Natural killer cell (primary cell): ENCODE results near the gene RBCK1. TPM values are rescaled to one million over a fixed set of nuclear protein-coding genes. Genes with fewer than 3 reads are reported as not detected.

Experiments
- total RNA-seq, 4 donors: library from RNA; stranded (reverse); fragments of 120-200 nt in 1 of 4; gene quantifications; one replicate each; pipeline versions ENCODE4 v1.2.3 to v1.2.4, GENCODE V29; 2013 to 2022

The RBCK1 gene
- total RNA-seq, 3 donors from 2014 or later (not counting 1 experiment from before 2014, with no cell fraction given), result 102 to 131 (median 104) TPM

Other genes starting within 250 kb of the RBCK1 start
- gene DEFB128, start 218.6 kb upstream of the RBCK1 start, total RNA-seq, result not detected
- not detected for gene DEFB129, start 181.0 kb upstream of the RBCK1 start, total RNA-seq
- gene DEFB132, start 150.6 kb upstream of the RBCK1 start, total RNA-seq, result not detected
- 1 to 10 TPM; 3.8 to 4.3 (median 4.1) TPM for gene C20orf96, start 117.5 kb upstream of the RBCK1 start, total RNA-seq
- gene ZCCHC3, start 110.7 kb upstream of the RBCK1 start, total RNA-seq, result 10 to 100 TPM; 19.2 to 24.0 (median 20.6) TPM
- 1 to 10 TPM; 2.3 to 4.6 (median 2.9) TPM for gene SOX12, start 82.7 kb upstream of the RBCK1 start, total RNA-seq
- 1 to 10 TPM; 6.6 to 9.3 (median 8.4) TPM for gene NRSN2, start 61.2 kb upstream of the RBCK1 start, total RNA-seq
- gene TRIB3, start 27.5 kb upstream of the RBCK1 start, total RNA-seq, result 1 to 10 TPM; 4.0 to 8.9 (median 7.7) TPM
- 10 to 100 TPM; 32.5 to 47.6 (median 44.2) TPM for gene TBC1D20, start 54.2 kb downstream of the RBCK1 start, total RNA-seq
- gene CSNK2A1, start 135.5 kb downstream of the RBCK1 start, total RNA-seq, result 10 to 100 TPM; 88.8 to 92.6 (median 88.9) TPM
- under 1 TPM in 1 of 3 donors, not detected in 2; 0.32 TPM for gene TCF15, start 202.0 kb downstream of the RBCK1 start, total RNA-seq
- gene SRXN1, start 244.9 kb downstream of the RBCK1 start, total RNA-seq, result 10 to 100 TPM in 2 of 3 donors, 1 to 10 TPM in 1; 9.1 to 16.7 (median 11.6) TPM